Kidney (tissue), 14 donors: ENCODE results near the gene LUC7L. TPM values are rescaled to one million over a fixed set of nuclear protein-coding genes. Genes with fewer than 3 reads are reported as not detected.

ENCODE experiments used
- DNase-seq, 5 donors: peaks; one replicate each; pipeline ENCODE4 v3.0.0-alpha.2; 2013 to 2020
- FAIRE-seq: peaks from 2 replicates; lab custom pipeline; 2012; peaks lifted over from hg19 to GRCh38; lab: Jason Lieb, UNC
- H3K27ac ChIP-seq, 2 donors: one replicate each; pipeline ENCODE4 v1.7.0; 2013; ENCODE audit warnings: low read depth in 2 of 2, low read length in 2 of 2, inconsistent platforms in 1 of 2
- H3K27me3 ChIP-seq: one replicate; pipeline ENCODE4 v1.7.1; 2013; ENCODE audit warnings: low read length, inconsistent platforms; ENCODE audit not compliant: control insufficient read depth, insufficient read depth
- H3K36me3 ChIP-seq, 3 donors: one replicate each; pipeline versions ENCODE4 v1.7.0 to v1.7.1; 2013; ENCODE audit warnings: low read length in 3 of 3, control low read depth in 1 of 3, inconsistent platforms in 1 of 3; ENCODE audit not compliant: insufficient read depth in 3 of 3, control insufficient read depth in 2 of 3
- H3K4me1 ChIP-seq, 3 donors: one replicate each; pipeline versions ENCODE4 v1.7.0 to v1.7.1; 2013; ENCODE audit warnings: low read length in 3 of 3, inconsistent platforms in 1 of 3, low read depth in 1 of 3; ENCODE audit not compliant: control insufficient read depth in 2 of 3, insufficient read depth in 2 of 3
- H3K4me3 ChIP-seq, 3 donors: one replicate each; pipeline versions ENCODE4 v1.7.0 to v1.8.1; 2013; ENCODE audit warnings: low read length in 3 of 3, control low read depth in 1 of 3, inconsistent platforms in 1 of 3
- H3K9ac ChIP-seq, 3 donors: one replicate each; pipeline versions ENCODE4 v1.7.0 to v1.7.1; 2013; ENCODE audit warnings: low read length in 3 of 3, control low read depth in 1 of 3, inconsistent platforms in 1 of 3
- H3K9me3 ChIP-seq, 3 donors: one replicate each; pipeline versions ENCODE4 v1.7.0 to v1.7.1; 2013; ENCODE audit warnings: low read length in 3 of 3, control low read depth in 1 of 3, inconsistent platforms in 1 of 3; ENCODE audit not compliant: control insufficient read depth in 2 of 3, insufficient read depth in 1 of 3
- intact Hi-C: fragments of 100-400 bp; cut with DNase I; formaldehyde crosslinking; loops from one replicate; pipeline ENCODE4 v1.11.1; 2022
- polyA plus RNA-seq: library from polyadenylated mRNA; stranded (reverse); fragments of 350-450 nt; fragmentation: Illumina TruSeq; extraction: RNeasy Lipid Tissue Mini Kit (QIAGEN cat#74804); gene quantifications from one replicate; pipeline ENCODE4 v1.2.3, GENCODE V29; 2014; ENCODE audit warnings: low read depth, low replicate concordance; ENCODE audit not compliant: insufficient read depth
- total RNA-seq: library from RNA; stranded (reverse); fragmentation: NEBNext Ultra II Directional; extraction: Animal tissue kit (Norgen Biotek cat#: 25700); gene quantifications from one replicate; pipeline ENCODE4 v1.2.1, GENCODE V29; 2021
- TF ChIP-seq, protein P1 (sequence below): IDR thresholded peaks from 3 replicates; pipeline ENCODE4 v1.5.1; 2012; ENCODE audit warnings: mild to moderate bottlenecking, moderate library complexity, borderline replicate concordance; ENCODE audit not compliant: insufficient read depth; ENCODE audit errors: extremely low read depth
- donor health status: control.
- donor health status: control.
- donor health status: control.
- donor health status: control.
- donor health status: control.
- donor health status: DM: yes; HTN: yes; CAD: no.
- donor health status: Normal renal cell carcinoma (clear cell type).

LUC7L gene
- total and polyA plus RNA-seq, 2 donors from 2014 or later, result 56.3 to 72.0 TPM

DNA sequence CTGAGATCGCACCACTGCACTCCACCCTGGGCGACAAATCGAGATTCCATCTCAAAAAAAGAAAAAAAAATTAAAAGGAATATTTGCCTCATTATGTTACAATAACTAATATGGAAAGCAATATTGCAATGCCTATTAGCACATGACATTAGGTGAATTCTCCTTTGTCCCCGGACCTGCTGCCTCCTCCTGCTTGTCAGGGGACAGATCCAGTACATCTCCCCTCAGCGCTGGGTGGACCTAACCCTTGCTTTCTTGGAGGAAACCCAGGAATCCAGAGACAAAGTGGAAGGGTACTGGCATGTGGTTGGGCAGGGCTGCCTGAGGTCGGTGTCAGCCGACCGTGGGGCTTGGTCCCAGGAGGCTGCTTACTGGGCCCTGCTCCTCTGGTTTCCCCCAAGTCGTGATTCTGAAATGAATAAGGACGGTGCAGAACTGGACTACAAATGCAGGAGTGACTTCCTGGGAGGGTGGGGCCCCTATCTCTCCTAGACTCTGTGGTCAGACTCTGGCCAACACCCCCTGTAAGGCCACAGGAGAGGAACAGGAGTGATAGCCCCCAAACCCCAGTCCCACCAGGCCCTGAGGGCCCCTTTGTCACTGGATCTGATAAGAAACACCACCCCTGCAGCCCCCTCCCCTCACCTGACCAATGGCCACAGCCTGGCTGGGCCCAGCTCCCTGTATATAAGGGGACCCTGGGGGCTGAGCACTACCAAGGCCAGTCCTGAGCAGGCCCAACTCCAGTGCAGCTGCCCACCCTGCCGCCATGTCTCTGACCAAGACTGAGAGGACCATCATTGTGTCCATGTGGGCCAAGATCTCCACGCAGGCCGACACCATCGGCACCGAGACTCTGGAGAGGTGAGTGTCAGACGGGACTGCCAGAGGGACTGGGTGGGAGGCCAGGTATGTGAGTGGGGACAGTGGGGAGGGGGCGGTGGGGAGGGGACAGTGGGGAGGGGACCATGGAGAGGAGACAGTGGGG is 76.8 kb downstream of the LUC7L start, which contains the start of gene HBZ:
Gene HBZ (plus strand): TSS at position 504 of the 988 bp plus-strand sequence. CDS start 266 bp downstream, at position 770.
- Histone ChIP-seq H3K27ac (no peak within 1 kb of the TSS), H3K9me3 (no peaks in the 10 kb centered on the region), H3K4me1 (peaks cover 0 to 4% (median 2%) of the 10 kb centered on the region in 3 donors), H3K4me3 (no peak within 1 kb of the TSS), H3K36me3 (no peaks in the 10 kb centered on the region), H3K9ac (no peak within 1 kb of the TSS), H3K27me3 (peaks cover 12% of the 10 kb centered on the region)
- intact Hi-C loops, result no loop called here
- TF ChIP-seq, protein P1, sequence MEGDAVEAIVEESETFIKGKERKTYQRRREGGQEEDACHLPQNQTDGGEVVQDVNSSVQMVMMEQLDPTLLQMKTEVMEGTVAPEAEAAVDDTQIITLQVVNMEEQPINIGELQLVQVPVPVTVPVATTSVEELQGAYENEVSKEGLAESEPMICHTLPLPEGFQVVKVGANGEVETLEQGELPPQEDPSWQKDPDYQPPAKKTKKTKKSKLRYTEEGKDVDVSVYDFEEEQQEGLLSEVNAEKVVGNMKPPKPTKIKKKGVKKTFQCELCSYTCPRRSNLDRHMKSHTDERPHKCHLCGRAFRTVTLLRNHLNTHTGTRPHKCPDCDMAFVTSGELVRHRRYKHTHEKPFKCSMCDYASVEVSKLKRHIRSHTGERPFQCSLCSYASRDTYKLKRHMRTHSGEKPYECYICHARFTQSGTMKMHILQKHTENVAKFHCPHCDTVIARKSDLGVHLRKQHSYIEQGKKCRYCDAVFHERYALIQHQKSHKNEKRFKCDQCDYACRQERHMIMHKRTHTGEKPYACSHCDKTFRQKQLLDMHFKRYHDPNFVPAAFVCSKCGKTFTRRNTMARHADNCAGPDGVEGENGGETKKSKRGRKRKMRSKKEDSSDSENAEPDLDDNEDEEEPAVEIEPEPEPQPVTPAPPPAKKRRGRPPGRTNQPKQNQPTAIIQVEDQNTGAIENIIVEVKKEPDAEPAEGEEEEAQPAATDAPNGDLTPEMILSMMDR, result no peak
- FAIRE-seq (no peak), DNase-seq (no peak)

DNA sequence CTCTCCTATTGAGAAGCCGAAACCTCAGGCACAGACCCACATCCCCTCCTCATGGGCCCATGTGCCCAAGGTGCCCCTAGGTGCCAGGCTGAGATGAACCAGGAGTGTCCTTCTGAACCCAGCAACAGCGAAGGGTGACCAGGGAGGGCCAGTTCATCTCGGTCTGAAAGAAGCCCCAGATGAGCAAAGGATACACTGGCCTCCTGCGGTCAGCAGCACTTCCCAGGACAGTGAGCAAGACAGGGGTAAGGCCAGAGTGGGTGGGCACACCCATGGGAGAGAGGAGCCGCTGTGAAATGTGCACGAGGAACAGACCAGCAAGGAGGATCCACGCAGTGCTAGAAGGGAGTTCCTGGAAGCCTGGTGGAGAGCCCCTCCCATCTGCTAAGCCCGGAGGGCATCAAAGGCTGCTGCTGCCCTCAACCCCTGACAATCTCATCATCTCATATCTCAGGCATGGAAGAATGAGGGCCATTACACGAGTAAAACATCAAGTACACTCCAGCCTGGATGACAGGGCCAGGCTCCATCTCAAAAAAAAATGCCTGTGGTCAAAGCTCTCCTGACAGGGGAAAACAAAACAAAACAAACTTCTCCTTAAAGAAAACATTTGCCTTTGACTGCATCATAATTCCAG is 80.1 kb downstream of the LUC7L start:
- TF ChIP-seq, protein P1, result no peak
- Histone ChIP-seq H3K4me1 (no peaks in the 10 kb centered on the region), H3K27ac (no peak overlapping the region), H3K9ac (no peak overlapping the region), H3K27me3 (no peaks in the 10 kb centered on the region), H3K4me3 (no peak overlapping the region), H3K36me3 (no peaks in the 10 kb centered on the region), H3K9me3 (no peaks in the 10 kb centered on the region)
- FAIRE-seq (no peak), DNase-seq (no peak)
- intact Hi-C loops, result no loop called here

DNA sequence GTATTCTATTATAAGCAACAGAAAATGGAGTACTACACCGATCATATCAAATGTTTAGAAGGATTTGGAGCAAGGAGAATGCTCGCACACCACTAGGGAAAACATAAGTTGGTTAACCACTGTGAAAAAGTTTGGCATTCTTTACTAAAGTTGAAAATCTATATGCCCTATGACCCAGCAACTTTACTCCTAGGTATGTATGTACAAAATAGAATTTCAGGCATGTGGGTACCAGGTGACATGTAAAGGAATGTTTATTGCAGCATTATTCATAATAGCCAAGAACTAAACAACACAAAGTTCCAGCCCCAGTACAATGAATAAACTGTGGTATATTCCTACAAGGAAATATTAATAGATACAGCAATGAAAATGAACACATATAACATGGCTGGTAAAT is 82.6 kb downstream of the LUC7L start:
- intact Hi-C loops, result no loop called here
- H3K36me3 ChIP-seq, result no peaks in the 10 kb centered on the region
- no peaks in the 10 kb centered on the region for H3K9me3 ChIP-seq
- no peak overlapping the region for H3K9ac ChIP-seq
- FAIRE-seq (no peak), DNase-seq (no peak)
- H3K27me3 ChIP-seq, result no peaks in the 10 kb centered on the region
- TF ChIP-seq, protein P1, result no peak
- no peaks in the 10 kb centered on the region for H3K4me1 ChIP-seq
- no peak overlapping the region for H3K27ac ChIP-seq
- H3K4me3 ChIP-seq, result no peak overlapping the region
